K562 (cell line): ENCODE results near the gene PSMA7. TPM values are rescaled to one million over a fixed set of nuclear protein-coding genes. Genes with fewer than 3 reads are reported as not detected.
A peak's percentile ranks its signal among the peaks of the same experiment; 100 is the strongest.

Experiments
- C11orf30 ChIP-seq: fragments of 450-650 bp; IDR thresholded peaks from 2 replicates; pipeline ENCODE4 v1.6.1; 2016; ENCODE audit warnings: low read depth, mild to moderate bottlenecking
- HNRNPH1 ChIP-seq: fragments of 200-400 bp; formaldehyde crosslinking; optimal IDR thresholded peaks from 2 replicates; pipeline ENCODE3; 2017; ENCODE audit warnings: low read depth, mild to moderate bottlenecking, low read length, moderate library complexity
- KAT7 ChIP-seq: sonication (generic); formaldehyde crosslinking; IDR thresholded peaks from 2 replicates; pipeline ENCODE4 v1.8.0; 2022; ENCODE audit warnings: missing genetic modification reagents, mild to moderate bottlenecking, borderline replicate concordance
- KLF1 ChIP-seq: fragments of 450-650 bp; IDR thresholded peaks from 2 replicates; pipeline ENCODE4 v1.6.1; 2016; ENCODE audit warnings: missing genetic modification characterization, missing compliant biosample characterization
- L3MBTL2 ChIP-seq: fragments of 450-650 bp; IDR thresholded peaks from 2 replicates; pipeline ENCODE4 v1.6.1; 2016; ENCODE audit warnings: mild to moderate bottlenecking, moderate library complexity
- MAFF ChIP-seq: IDR thresholded peaks from 2 replicates; pipeline ENCODE4 v1.6.1; 2012; ENCODE audit warnings: low read length, improper control_type of control experiment
- MAFG ChIP-seq: fragments of 450-650 bp; conservative IDR thresholded peaks from 2 replicates; pipeline ENCODE4 v1.6.1; 2016; ENCODE audit warnings: missing genetic modification characterization, missing compliant biosample characterization
- NBN ChIP-seq: fragments of 450-650 bp; IDR thresholded peaks from 2 replicates; pipeline ENCODE4 v1.6.1; 2016; ENCODE audit warnings: low read depth, mild to moderate bottlenecking
- NR4A1 ChIP-seq, 2 experiments: fragments of 250-450 bp in 1 of 2; fragments of 450-650 bp in 1 of 2; sonication (Bioruptor Pico) in 1 of 2; IDR thresholded peaks; 2 replicates each; pipeline versions ENCODE4 v1.4.0 to v1.6.1; 2016 to 2020; ENCODE audit warnings: mild to moderate bottlenecking in 2 of 2, missing compliant biosample characterization in 1 of 2, missing genetic modification characterization in 1 of 2, moderate library complexity in 1 of 2
- POLR2B ChIP-seq: fragments of 450-650 bp; IDR thresholded peaks from 2 replicates; pipeline ENCODE4 v1.6.1; 2018; ENCODE audit warnings: low read depth; ENCODE audit not compliant: partially characterized antibody
- POLR2H ChIP-seq: IDR thresholded peaks from 2 replicates; pipeline ENCODE4 v1.6.1; 2016; ENCODE audit warnings: missing genetic modification characterization, low read depth, mild to moderate bottlenecking, control low read depth, missing compliant biosample characterization, moderate library complexity
- SMARCB1 ChIP-seq: IDR thresholded peaks from 2 replicates; pipeline ENCODE4 v1.6.1; 2011; ENCODE audit warnings: improper control_type of control experiment, low read depth; ENCODE audit not compliant: insufficient read length
- SNRNP70 ChIP-seq: fragments of 200-400 bp; formaldehyde crosslinking; optimal IDR thresholded peaks from 2 replicates; pipeline ENCODE3; 2017; ENCODE audit warnings: low read depth, low read length
- ZNF316 ChIP-seq: fragments of 450-650 bp; IDR thresholded peaks from 2 replicates; pipeline ENCODE4 v1.6.1; 2016
- ZNF589 ChIP-seq: fragments of 200-800 bp; sonication (Bioruptor generic); IDR thresholded peaks from 2 replicates; pipeline ENCODE4 v1.6.1; 2016; ENCODE audit warnings: low read depth, missing genetic modification characterization, missing compliant biosample characterization
- ZNF696 ChIP-seq: fragments of 250-450 bp; sonication (Bioruptor Pico); conservative IDR thresholded peaks from 2 replicates; pipeline ENCODE4 v1.4.0; 2020; ENCODE audit warnings: mild to moderate bottlenecking, moderate library complexity
- polyA plus RNA-seq, 8 experiments: library from polyadenylated mRNA; depleted of rRNA in 4 of 8; stranded (reverse) in 5 of 8; unstranded in 3 of 8; fragments of >200 nt; fragmentation: Nextera tagmentation in 2 of 8; fragmentation: Illumina TruSeq in 1 of 8; extraction: Ambion mirVana in 2 of 8; extraction: Trizol in 1 of 8; gene quantifications; 2 replicates each; pipeline versions ENCODE4 v1.2.1 to v1.2.3, GENCODE V29; 2011 to 2014; ENCODE audit warnings: inconsistent platforms in 1 of 8, missing spikeins in 1 of 8
- total RNA-seq, 7 experiments: library from RNA; depleted of rRNA in 6 of 7; stranded (reverse); fragments of >200 nt in 6 of 7; fragmentation: Illumina TruSeq in 2 of 7; extraction: Trizol in 2 of 7; gene quantifications; 2 replicates each; pipeline versions ENCODE4 v1.2.1 to v1.2.3, GENCODE V29; 2011 to 2021; ENCODE audit warnings: low replicate concordance in 1 of 7
- TF ChIP-seq, protein P1 (sequence below): fragments of 250-450 bp; sonication (Bioruptor Pico); IDR thresholded peaks from 2 replicates; pipeline ENCODE4 v1.5.0; 2021; ENCODE audit warnings: mild to moderate bottlenecking, moderate library complexity

The PSMA7 gene
- total and polyA plus RNA-seq, 9 of the 15 experiments (the other 6 are each of a cell fraction or from before 2014, with no cell fraction given) = 257 to 510 (median 393) TPM

DNA sequence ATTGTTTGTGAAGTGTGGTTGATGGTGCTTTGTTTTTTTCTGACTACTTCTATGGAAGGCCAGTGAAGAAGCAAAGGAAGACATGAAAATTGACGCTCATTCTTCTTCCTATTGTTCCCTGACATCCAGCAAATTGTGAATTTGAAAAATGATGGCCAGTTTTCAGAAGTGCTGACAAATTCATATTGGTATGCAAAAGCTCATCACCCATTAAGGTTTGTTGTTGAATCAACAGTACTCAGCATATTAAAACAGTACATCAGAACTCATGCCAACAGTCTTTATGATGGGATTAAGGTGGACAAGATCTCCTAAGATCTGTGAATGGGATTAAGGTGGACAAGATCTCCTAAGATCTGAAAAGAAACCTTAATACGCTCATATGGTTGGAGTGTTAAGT, 38.6 kb upstream of the PSMA7 start (continued):
- no peak for TF ChIP-seq L3MBTL2
- TF ChIP-seq, protein P1, sequence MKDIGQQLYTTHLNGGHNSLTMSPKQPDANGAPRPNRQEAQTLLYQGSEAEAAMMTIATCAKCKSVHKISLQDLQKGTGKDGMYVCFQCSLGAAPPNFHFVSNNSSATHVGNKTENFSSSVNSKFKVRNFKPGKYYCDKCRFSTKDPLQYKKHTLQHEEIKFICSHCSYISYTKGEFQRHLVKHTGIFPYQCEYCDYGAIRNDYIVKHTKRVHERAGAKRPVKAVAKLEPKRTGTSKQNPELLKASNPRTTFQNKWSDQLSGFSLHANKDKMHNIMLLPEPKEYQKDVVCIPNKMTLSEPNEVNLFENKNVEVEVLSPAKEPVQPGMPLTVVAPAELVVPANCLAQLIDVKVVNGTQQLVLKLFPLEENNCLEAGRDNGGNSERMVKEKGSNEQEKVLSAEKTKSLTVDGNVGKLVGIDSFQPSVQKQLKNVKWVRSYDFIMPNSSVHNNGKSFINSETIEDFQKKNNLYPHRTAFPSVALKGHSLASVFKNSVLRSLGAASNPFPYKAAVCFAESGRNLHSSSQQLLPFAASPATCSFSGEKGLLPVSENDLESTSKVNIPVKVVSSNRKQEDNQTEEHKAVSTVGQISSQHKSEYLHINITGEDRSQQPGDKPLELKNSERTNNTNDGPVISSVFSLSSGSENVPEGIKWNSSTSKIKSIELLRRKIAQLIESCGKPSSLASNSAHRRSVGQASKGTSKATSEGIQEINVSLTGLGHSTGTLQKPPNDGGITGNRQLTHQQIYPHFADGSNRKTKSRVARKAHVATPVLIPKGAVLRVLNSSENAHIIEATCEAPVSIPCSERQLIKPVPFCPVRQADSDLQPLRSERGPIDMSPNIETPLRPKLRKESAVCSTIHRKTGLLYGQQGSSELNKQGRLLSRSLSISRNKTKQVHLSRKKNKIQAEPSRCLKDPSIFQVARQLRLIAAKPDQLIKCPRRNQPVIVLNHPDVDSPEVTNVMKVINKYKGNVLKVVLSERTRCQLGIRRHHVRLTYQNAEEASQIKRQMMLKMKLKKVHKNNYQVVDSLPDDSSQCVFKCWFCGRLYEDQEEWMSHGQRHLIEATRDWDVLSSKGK (CRISPR knock-in tag) = no peak
- TF ChIP-seq KAT7 = no peak
- no peak for TF ChIP-seq POLR2B
- peak; percentile 57; the same call in 1 of the 2 replicates for TF ChIP-seq C11orf30
- TF ChIP-seq NBN = no peak
- peak; percentile 83 for TF ChIP-seq ZNF316
- no peak for TF ChIP-seq SMARCB1
- no peak for TF ChIP-seq NR4A1 (CRISPR knock-in tag; IDR thresholded peaks at IDR 0.05)
- no peak for TF ChIP-seq NR4A1 (tag; IDR thresholded peaks at IDR 0.05)
- TF ChIP-seq HNRNPH1 = no peak
- no peak for TF ChIP-seq POLR2H (tag)
- 0 out of 2 replicates have a peak, but pooled peaks have one; percentile 14 for TF ChIP-seq MAFF
- TF ChIP-seq ZNF696 (CRISPR knock-in tag) = no peak
- TF ChIP-seq SNRNP70 = no peak
- TF ChIP-seq MAFG (tag) = 0 out of 2 replicates have a peak, but pooled peaks have one; percentile 10
- TF ChIP-seq KLF1 = no peak
- 0 out of 2 replicates have a peak, but pooled peaks have one; percentile 29 for TF ChIP-seq ZNF589
- TF ChIP-seq, all 486 proteins: peak for 5
